GM12892 (cell line): Measurements from ENCODE around the gene PRR20G.

Source experiments
- POLR2A ChIP-seq: IDR thresholded peaks from 2 replicates; pipeline ENCODE4 v1.6.1; 2011; ENCODE audit warnings: low read depth, low read length, control low read depth
- POLR2AphosphoS5 ChIP-seq: IDR thresholded peaks from 2 replicates; pipeline ENCODE4 v1.6.1; 2011; ENCODE audit warnings: low read depth, low read length, control low read depth

DNA sequence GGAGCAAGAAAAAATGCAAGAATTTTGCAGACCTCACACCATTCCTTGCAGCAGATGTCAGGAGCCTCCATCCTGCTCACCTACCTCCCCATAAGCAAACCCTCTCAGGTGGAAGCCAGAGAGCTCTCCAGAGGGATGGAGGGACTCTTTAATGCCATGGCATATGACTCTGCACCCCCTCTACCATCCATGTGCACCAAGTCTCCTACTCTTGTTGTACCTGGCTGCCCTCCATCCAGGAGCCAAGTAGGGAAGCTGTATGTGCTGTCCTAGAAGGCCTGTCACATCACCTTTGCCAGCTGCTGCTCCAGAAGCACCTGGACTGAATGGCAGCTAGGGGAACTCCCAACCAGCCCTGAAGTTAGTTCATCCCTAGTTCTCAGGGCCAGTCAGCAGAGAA lies 38.5 kb upstream of the PRR20G start:
- TF ChIP-seq POLR2A, result no peak
- TF ChIP-seq POLR2AphosphoS5, result no peak
